ENCODE data around the gene ZNF18.
"Not testable (repeated sequence)": the region's sequence is repeated elsewhere in the genome, so short reads cannot be mapped to it uniquely, and the experiment has no call there.

ZNF18 gene

DNA sequence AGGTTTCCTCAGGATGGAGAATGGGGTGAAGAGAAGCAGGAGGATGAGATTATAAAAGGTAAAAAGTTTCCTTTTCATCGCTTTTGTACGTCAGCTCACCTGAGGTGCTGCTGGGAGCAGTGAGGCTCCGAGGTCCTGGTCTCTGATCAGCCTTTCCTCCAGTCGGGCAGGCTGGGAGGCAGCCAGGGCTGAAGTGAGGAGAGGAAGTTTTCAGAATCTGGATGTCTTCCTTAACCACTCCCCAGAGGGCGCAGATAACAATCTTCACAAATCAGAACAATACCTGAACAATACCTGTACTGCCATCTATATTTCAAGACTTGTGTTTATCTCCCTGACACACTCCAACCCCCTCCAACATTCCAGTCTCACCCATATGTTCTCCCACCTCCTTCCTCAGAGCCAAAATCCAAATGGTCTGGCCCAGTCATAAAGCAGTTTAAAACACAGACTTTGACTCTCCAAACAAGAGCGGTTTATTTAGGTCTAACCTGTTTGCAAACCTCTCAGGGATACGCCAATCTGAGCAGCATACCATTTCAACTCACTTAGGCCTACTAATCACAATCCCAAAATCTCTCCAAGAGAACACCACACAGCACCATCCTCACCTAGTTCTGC, 6.8 kb downstream of the ZNF18 start:
- in situ Hi-C loops (cut with HindIII; ENCODE audit: low sequenced_read_pairs), result no loop called here
- TF ChIP-seq, protein P1, sequence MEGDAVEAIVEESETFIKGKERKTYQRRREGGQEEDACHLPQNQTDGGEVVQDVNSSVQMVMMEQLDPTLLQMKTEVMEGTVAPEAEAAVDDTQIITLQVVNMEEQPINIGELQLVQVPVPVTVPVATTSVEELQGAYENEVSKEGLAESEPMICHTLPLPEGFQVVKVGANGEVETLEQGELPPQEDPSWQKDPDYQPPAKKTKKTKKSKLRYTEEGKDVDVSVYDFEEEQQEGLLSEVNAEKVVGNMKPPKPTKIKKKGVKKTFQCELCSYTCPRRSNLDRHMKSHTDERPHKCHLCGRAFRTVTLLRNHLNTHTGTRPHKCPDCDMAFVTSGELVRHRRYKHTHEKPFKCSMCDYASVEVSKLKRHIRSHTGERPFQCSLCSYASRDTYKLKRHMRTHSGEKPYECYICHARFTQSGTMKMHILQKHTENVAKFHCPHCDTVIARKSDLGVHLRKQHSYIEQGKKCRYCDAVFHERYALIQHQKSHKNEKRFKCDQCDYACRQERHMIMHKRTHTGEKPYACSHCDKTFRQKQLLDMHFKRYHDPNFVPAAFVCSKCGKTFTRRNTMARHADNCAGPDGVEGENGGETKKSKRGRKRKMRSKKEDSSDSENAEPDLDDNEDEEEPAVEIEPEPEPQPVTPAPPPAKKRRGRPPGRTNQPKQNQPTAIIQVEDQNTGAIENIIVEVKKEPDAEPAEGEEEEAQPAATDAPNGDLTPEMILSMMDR (IDR thresholded peaks at IDR 0.05; ENCODE audit: low read depth, low read length), result no peak
- DNase-seq (ENCODE audit: low read depth, low spot score), result no peak
- no peak overlapping the region for H3K4me3 ChIP-seq (ENCODE audit: low read depth, low read length)

GRCh38 chr17:11986942-11987329, 10.3 kb downstream of the ZNF18 start:
- DNase-seq (ENCODE audit: low read depth, low spot score), result peak; percentile 69
- in situ Hi-C loops (cut with HindIII; ENCODE audit: low sequenced_read_pairs), result no loop called here
- no peak overlapping the region for H3K4me3 ChIP-seq (ENCODE audit: low read depth, low read length)
- TF ChIP-seq, protein P1 (IDR thresholded peaks at IDR 0.05; ENCODE audit: low read depth, low read length), result peak; percentile 45

- TF ChIP-seq, protein P1 (IDR thresholded peaks at IDR 0.05; ENCODE audit: low read depth, low read length), result no peak
- in situ Hi-C loops (cut with HindIII; ENCODE audit: low sequenced_read_pairs), result no loop called here
- H3K4me3 ChIP-seq (ENCODE audit: low read depth, low read length), result no peak overlapping the region
- DNase-seq (ENCODE audit: low read depth, low spot score), result peak; percentile 44
Observed at GRCh38 chr17:11986179-11986941, 10.9 kb downstream of the ZNF18 start.

DNA sequence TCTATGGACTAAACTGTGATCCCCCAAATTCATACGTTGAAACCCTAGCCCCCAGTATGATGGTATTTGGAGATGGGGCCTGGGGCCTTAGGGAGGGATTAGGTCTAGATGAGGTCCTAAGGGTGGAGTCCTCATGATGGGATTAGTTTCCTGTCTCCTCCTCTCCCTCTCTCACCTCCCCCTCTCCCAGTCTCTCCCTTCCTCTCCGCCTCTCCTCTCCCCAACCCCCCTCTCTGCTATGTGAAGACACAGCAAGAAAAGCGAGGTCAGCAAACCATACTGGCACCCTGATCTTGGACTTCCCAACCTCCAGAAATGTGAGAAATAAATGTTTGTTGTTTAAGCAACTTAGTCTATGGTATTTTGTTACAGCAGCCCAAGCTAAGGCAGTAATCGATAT, 15.4 kb downstream of the ZNF18 start:
- no peak overlapping the region for H3K4me3 ChIP-seq (ENCODE audit: low read depth, low read length)
- no peak for DNase-seq (ENCODE audit: low read depth, low spot score)
- TF ChIP-seq, protein P1 (IDR thresholded peaks at IDR 0.05; ENCODE audit: low read depth, low read length), result no peak
- in situ Hi-C loops (cut with HindIII; ENCODE audit: low sequenced_read_pairs), result no loop called here

DNA sequence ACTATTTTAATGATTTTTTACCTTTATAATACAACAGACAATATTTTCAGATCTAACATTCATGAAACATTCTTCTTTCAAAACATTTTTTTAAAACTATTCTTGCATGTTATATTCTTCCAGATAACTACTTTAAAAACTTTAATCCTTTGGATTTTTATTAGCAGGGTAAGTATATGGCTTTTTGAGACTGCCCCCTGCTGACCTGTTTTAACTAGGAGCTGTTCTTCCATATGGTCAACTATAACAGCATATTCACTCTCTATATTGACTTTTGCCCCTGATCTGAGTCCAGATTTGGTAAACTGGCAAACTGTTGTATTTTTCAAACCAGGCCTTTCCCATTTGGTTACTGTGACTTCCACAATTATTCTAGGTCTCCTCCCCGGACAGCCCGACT, 16.5 kb downstream of the ZNF18 start:
- in situ Hi-C loops (cut with HindIII; ENCODE audit: low sequenced_read_pairs), result no loop called here
- TF ChIP-seq, protein P1 (IDR thresholded peaks at IDR 0.05; ENCODE audit: low read depth, low read length), result peak; percentile 52
- no peak overlapping the region for H3K4me3 ChIP-seq (ENCODE audit: low read depth, low read length)
- peak; percentile 7 for DNase-seq (ENCODE audit: low read depth, low spot score)

DNA sequence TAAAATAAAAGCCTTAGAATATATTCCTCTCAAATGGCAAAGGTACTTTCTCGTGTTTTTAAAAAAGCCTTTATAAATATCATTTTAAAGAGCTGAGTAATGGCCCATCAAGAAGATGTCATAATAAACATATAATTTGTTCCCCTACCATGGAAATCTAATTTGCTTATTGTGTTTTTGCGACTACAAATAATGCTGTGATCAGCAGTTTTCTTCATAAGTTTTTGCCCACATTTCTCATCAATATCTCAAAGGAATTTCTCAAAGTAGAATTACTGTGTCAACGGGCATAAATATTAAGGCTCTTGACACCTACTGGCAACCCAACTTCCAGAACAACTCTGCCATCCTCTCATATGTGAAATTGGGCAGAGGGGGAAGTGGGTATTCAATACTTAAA, 17.5 kb downstream of the ZNF18 start:
- in situ Hi-C loops (cut with HindIII; ENCODE audit: low sequenced_read_pairs), result no loop called here
- TF ChIP-seq, protein P1 (IDR thresholded peaks at IDR 0.05; ENCODE audit: low read depth, low read length), result no peak
- DNase-seq (ENCODE audit: low read depth, low spot score), result no peak
- no peak overlapping the region for H3K4me3 ChIP-seq (ENCODE audit: low read depth, low read length)

GRCh38 chr17:11972741-11973140, 24.5 kb downstream of the ZNF18 start:
- H3K4me3 ChIP-seq (ENCODE audit: low read depth, low read length); in situ Hi-C loops (cut with HindIII; ENCODE audit: low sequenced_read_pairs); DNase-seq (ENCODE audit: low read depth, low spot score): not testable (repeated sequence)

Data from astrocyte of the spinal cord (primary cell).